Effector memory CD4-positive, alpha-beta T cell (primary cell): Measurements from ENCODE around the gene SEPTIN12.

Experiments used
- DNase-seq, 3 donors: peaks; one replicate each; pipeline ENCODE4 v3.0.0-alpha.2; 2020
- H3K27ac ChIP-seq: 2 replicates; pipeline ENCODE4 v1.7.0; 2013; ENCODE audit warnings: mild to moderate bottlenecking, low read length, moderate library complexity; ENCODE audit not compliant: insufficient read depth, poor library complexity, severe bottlenecking
- H3K27me3 ChIP-seq: replicated peaks from 2 replicates; pipeline ENCODE4 v1.7.0; 2013; ENCODE audit warnings: mild to moderate bottlenecking, low read length; ENCODE audit not compliant: insufficient read depth, control insufficient read depth, poor library complexity, severe bottlenecking
- H3K36me3 ChIP-seq: 2 replicates; pipeline ENCODE4 v1.7.0; 2013; ENCODE audit warnings: mild to moderate bottlenecking, low read length, moderate library complexity; ENCODE audit not compliant: control insufficient read depth, insufficient read depth
- H3K4me1 ChIP-seq: 2 replicates; pipeline ENCODE4 v1.7.0; 2013; ENCODE audit warnings: low read length, mild to moderate bottlenecking; ENCODE audit not compliant: control insufficient read depth, insufficient read depth, poor library complexity, severe bottlenecking
- H3K4me3 ChIP-seq: 2 replicates; pipeline ENCODE4 v1.7.0; 2013; ENCODE audit warnings: low read length, low read depth, mild to moderate bottlenecking; ENCODE audit not compliant: insufficient read depth, poor library complexity, severe bottlenecking
- H3K9me3 ChIP-seq: 2 replicates; pipeline ENCODE4 v1.7.0; 2013; ENCODE audit warnings: mild to moderate bottlenecking, low read length, moderate library complexity; ENCODE audit not compliant: control insufficient read depth

The SEPTIN12 gene

GRCh38 chr16:4760221-4760910 is 27.8 kb downstream of the SEPTIN12 start:
- H3K36me3 ChIP-seq: peaks cover 53% of the 10 kb centered on the region
- H3K27ac ChIP-seq: no peak overlapping the region
- no peak overlapping the region for H3K4me3 ChIP-seq
- no peaks in the 10 kb centered on the region for H3K4me1 ChIP-seq
- no peak for DNase-seq
- no peaks in the 10 kb centered on the region for H3K9me3 ChIP-seq
- H3K27me3 ChIP-seq: no peaks in the 10 kb centered on the region

- H3K4me3 ChIP-seq: no peak overlapping the region
- H3K27me3 ChIP-seq: no peaks in the 10 kb centered on the region
- H3K4me1 ChIP-seq: no peaks in the 10 kb centered on the region
- no peak for DNase-seq
- no peak overlapping the region for H3K27ac ChIP-seq
- H3K36me3 ChIP-seq: peaks cover 69% of the 10 kb centered on the region
- no peaks in the 10 kb centered on the region for H3K9me3 ChIP-seq
These were observed 32.5 kb downstream of the SEPTIN12 start for GRCh38 chr16:4755687-4756086.

- Histone ChIP-seq H3K4me1 (no peaks in the 10 kb centered on the region), H3K9me3 (no peaks in the 10 kb centered on the region), H3K27me3 (no peaks in the 10 kb centered on the region), H3K27ac (no peak overlapping the region), H3K4me3 (no peak overlapping the region), H3K36me3 (peaks cover 62% of the 10 kb centered on the region)
- no peak for DNase-seq
These were observed 33.3 kb downstream of the SEPTIN12 start for GRCh38 chr16:4754865-4755264.

- H3K4me1 ChIP-seq: no peaks in the 10 kb centered on the region
- no peak for DNase-seq
- H3K36me3 ChIP-seq: peaks cover 47% of the 10 kb centered on the region
- no peaks in the 10 kb centered on the region for H3K27me3 ChIP-seq
- no peaks in the 10 kb centered on the region for H3K9me3 ChIP-seq
- no peak overlapping the region for H3K4me3 ChIP-seq
- no peak overlapping the region for H3K27ac ChIP-seq
These were observed 34.9 kb downstream of the SEPTIN12 start for GRCh38 chr16:4753227-4753626.

GRCh38 chr16:4752351-4753100 is 35.6 kb downstream of the SEPTIN12 start:
- Histone ChIP-seq H3K27ac (no peak overlapping the region), H3K4me3 (no peak overlapping the region), H3K27me3 (no peaks in the 10 kb centered on the region), H3K4me1 (no peaks in the 10 kb centered on the region), H3K36me3 (peaks cover 41% of the 10 kb centered on the region), H3K9me3 (no peaks in the 10 kb centered on the region)
- DNase-seq: no peak

- Histone ChIP-seq H3K36me3 (peaks cover 40% of the 10 kb centered on the region), H3K4me3 (no peak overlapping the region), H3K27me3 (no peaks in the 10 kb centered on the region), H3K4me1 (no peaks in the 10 kb centered on the region), H3K9me3 (no peaks in the 10 kb centered on the region), H3K27ac (no peak overlapping the region)
- DNase-seq: no peak
These were observed 37.2 kb downstream of the SEPTIN12 start for GRCh38 chr16:4750896-4751295.

- Histone ChIP-seq H3K36me3 (peaks cover 36% of the 10 kb centered on the region), H3K4me3 (no peak overlapping the region), H3K27me3 (no peaks in the 10 kb centered on the region), H3K9me3 (no peaks in the 10 kb centered on the region), H3K27ac (no peak overlapping the region), H3K4me1 (no peaks in the 10 kb centered on the region)
- no peak for DNase-seq
These were observed 38.4 kb downstream of the SEPTIN12 start for GRCh38 chr16:4749700-4750257.

- H3K4me1 ChIP-seq: no peaks in the 10 kb centered on the region
- peaks cover 32% of the 10 kb centered on the region for H3K36me3 ChIP-seq
- no peaks in the 10 kb centered on the region for H3K9me3 ChIP-seq
- H3K27ac ChIP-seq: no peak overlapping the region
- H3K4me3 ChIP-seq: no peak overlapping the region
- H3K27me3 ChIP-seq: no peaks in the 10 kb centered on the region
- DNase-seq: no peak
These were observed 39.3 kb downstream of the SEPTIN12 start for GRCh38 chr16:4748682-4749411.

- Histone ChIP-seq H3K9me3 (no peaks in the 10 kb centered on the region), H3K27ac (no peak overlapping the region), H3K4me3 (no peak overlapping the region), H3K4me1 (peaks cover 1% of the 10 kb centered on the region), H3K27me3 (no peaks in the 10 kb centered on the region), H3K36me3 (peaks cover 25% of the 10 kb centered on the region)
- no peak for DNase-seq
These were observed 40.1 kb downstream of the SEPTIN12 start for GRCh38 chr16:4747906-4748681.
